HS-5 (cell line): Measurements from ENCODE around the gene ZBTB43.
"Not testable (repeated sequence)": the region's sequence is repeated elsewhere in the genome, so short reads cannot be mapped to it uniquely, and the experiment has no call there.

Experiments used
- DNase-seq: peaks from one replicate; pipeline ENCODE4 v3.0.0-alpha.2; 2012; ENCODE audit warnings: low read depth

ZBTB43 gene

GRCh38 chr9:126790561-126790960 is 14.3 kb upstream of the ZBTB43 start:
- no peak for DNase-seq

GRCh38 chr9:126791406-126792230 is 13.2 kb upstream of the ZBTB43 start:
- DNase-seq = peak; percentile 77

GRCh38 chr9:126793686-126794417 is 11.0 kb upstream of the ZBTB43 start:
- no peak for DNase-seq

DNA sequence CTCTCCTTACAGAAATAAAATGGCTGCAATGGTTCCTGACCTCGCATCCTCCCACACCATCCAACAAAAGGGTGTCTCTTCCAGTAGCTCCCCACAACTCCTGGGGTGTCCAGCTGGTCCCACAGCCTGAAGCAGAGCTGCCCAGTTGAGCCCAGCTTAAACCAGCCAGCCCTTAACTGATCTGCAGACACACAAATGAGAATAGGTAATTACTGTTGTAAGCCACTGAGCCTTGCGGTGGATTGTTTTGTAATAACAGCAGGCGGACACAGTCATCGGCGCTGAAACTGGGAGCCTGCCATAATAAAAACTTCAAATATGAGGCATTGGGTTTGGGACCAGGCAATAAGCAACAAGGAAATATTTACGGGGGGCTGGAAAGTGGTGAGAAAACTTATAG is 10.4 kb upstream of the ZBTB43 start:
- DNase-seq = no peak

DNA sequence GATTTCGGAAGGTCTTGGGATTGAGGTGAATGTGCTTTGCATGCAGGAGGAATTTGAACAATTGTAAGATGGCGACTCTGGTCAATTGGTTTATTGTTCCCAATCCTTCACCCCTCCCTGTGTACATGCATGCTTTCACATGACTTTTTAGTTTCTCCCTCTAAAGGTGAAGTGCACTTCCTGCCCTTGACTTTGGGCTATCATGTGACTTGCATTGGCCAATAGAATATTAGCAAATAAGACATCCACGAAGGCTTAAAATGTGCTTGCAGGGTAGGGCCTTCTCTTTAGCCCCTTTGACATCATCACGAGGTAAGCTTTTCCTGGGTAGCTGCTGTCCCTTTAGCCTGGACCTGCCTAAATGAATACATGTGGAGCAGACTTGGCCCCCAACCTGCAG is 8.1 kb upstream of the ZBTB43 start:
- DNase-seq = no peak

- DNase-seq = no peak
Measured at GRCh38 chr9:126797903-126798302, 6.9 kb upstream of the ZBTB43 start.

- no peak for DNase-seq
Measured at GRCh38 chr9:126799034-126799433, 5.8 kb upstream of the ZBTB43 start.

GRCh38 chr9:126802318-126803059 is 2.4 kb upstream of the ZBTB43 start:
- DNase-seq = no peak

GRCh38 chr9:126804198-126804695 is 593 bp upstream of the ZBTB43 start:
- DNase-seq = no peak

DNA sequence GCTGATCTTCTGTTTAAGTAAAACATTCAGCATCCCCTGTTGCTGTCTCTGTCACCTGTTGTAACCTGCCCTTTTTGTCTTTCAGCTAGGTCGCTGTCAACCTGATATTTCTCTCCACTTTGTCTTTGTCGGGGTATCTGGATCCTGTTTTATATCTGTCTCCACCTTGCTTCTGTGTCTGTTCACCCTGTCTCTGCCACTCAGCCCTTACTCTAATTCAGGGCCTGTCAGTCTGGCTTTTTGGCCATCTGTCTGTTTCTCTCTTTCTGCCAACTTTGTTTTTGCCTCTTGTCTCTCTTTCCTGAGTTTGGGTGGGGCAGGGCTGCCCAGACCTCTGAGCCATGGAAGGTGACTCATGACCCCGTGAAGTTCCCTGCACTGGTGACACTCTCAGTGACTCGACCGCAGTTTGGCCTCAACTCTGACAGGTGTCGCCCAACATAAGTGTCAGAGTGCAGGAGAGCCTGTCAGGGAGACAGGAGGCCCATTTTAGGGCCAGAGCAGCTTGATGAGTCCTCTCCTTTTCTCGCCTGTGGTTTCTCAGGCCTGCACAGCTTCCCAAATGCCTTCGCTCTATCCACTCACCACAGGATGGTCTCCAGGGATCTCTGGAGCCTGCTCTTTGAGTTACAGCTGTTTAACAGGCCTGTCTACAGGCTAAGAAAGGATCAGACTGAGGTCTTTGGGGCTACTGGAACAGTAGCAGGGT is 868 bp downstream of the ZBTB43 start:
- peak; percentile 49 for DNase-seq

DNA sequence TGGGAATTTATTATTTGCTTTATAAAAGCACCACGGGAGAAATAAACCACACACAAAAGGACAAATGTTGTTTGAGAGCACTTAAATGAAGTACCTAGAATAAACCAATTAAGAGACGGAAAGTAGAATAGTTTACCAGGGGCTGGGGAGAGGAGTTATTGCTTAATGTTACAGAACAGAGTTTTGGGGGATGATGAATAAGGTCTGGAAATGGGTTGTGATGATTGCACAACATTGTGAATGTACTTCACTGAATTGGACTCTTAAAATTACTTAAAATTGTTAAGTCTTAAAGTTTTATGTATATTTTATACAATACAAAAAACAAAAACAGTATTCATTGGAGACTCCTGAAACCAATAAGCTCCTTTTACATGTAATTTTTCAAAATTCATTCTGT is 1.5 kb downstream of the ZBTB43 start:
- DNase-seq = peak; percentile 9

DNA sequence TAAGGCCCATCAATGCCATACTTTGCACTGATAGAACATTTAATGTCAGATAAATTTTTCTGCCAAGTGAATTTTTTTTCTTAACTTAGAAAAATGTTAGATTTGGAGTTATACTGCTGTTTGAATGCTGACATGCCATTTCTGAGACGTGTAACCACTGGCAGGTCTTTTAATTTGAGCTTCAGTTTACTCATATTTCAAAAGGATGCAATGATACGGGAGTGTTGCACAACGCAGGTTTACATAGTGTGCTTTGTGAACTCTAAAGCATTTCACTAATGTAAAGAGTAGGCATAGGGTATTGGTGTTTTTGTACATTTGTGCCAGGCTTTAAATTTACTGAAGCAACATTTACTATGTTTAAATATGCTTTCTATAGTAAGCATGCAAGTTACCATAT is 4.2 kb downstream of the ZBTB43 start:
- DNase-seq = peak; percentile 42

- DNase-seq = not testable (repeated sequence)
Measured at GRCh38 chr9:126810221-126810620, 5.4 kb downstream of the ZBTB43 start.

DNA sequence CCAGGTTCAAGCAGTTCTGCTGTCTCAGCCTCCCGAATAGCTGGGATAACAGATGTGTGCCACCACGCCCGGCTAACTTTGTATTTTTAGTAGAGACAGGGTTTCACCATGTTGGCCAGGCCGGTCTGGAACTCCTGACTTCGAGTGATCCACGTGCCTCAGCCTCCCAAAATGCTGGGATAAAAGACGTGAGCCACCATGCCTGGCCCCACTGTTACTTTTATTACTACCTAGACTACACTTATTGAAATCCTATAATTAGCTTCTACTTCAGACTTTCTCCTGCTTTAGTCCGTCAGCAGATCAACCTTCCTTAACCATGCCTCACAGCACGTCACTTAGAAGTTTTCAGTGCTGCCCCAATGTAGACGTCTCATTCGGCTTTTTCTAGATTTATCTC is 8.2 kb downstream of the ZBTB43 start:
- no peak for DNase-seq

- no peak for DNase-seq
Measured at GRCh38 chr9:126814091-126814490, 9.3 kb downstream of the ZBTB43 start.

GRCh38 chr9:126817615-126818014 is 12.8 kb downstream of the ZBTB43 start:
- DNase-seq = not testable (repeated sequence)

DNA sequence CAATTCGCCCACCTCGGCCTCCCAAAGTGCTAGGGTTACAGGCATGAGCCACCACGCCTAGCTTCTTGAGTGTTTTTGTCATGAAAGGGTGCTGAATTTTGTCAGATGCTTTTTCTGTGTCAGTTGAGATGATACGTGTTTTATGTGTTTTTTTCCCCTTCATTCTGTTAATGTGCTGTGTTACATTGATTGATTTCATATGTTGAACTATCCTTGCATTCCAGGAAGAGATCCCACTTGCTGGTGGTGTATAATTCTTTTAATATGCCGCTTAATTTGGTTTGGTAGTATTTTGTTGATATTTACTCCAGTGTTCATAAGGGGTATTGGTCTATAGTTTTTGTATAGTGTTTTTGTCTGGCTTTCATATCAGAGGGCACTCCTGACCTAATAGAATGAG is 13.6 kb downstream of the ZBTB43 start:
- no peak for DNase-seq

DNA sequence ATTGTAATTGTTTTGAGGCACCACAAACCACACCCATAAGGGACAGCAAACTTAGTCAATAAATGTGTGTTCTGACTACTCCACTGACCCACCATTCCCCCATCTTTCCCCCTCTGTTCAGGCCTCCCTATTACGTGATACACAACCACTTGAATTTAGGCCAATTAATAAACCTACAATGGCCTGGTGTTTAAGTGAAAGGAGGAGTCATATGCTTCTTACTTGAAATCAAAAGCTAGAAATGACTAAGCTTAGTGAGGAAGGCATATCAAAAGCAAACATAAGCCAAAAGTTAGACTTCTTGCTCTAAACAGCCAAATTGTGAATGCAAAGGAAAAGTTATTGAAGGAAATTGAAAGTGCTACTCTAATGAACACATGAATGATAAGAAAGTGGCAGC is 14.6 kb downstream of the ZBTB43 start:
- DNase-seq = no peak

DNA sequence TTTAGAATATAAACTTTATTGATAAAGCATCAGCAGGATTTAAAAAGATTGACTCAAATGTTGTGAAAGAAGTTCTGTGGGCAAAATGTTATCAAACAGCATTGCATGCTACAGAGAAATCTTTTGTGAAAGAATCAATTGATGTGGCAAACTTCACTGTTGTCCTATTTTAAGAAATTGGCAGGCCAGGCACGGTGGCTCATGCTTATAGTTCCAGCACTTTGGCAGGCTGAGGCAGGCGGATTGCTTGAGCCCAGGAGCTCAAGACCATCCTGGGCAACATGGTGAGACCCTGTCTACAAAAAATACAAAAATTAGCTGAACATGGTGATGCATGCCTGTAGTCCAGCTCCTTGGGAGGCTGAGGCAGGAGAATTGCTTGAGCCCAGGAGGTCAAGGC is 17.4 kb downstream of the ZBTB43 start:
- DNase-seq = no peak

DNA sequence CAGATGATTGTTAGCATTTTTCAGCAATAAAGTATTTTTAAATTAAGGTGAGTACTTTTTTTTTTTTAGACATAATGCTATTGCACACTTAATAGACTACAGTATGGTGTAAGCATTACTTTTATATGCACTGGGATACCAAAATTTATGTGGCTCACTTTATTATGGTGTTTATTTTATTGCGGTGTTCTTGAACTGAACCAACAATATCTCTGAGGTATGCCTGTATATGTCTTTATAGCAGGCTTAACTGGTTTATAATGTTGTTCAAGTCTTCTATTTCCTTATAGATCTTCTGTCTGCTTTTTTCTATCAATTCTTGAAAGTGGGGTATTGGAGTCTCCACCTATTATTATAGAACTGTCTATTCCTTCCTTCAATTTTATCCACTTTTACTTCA is 18.0 kb downstream of the ZBTB43 start:
- DNase-seq = no peak

- DNase-seq = not testable (repeated sequence)
Measured at GRCh38 chr9:126824052-126824451, 19.2 kb downstream of the ZBTB43 start.

DNA sequence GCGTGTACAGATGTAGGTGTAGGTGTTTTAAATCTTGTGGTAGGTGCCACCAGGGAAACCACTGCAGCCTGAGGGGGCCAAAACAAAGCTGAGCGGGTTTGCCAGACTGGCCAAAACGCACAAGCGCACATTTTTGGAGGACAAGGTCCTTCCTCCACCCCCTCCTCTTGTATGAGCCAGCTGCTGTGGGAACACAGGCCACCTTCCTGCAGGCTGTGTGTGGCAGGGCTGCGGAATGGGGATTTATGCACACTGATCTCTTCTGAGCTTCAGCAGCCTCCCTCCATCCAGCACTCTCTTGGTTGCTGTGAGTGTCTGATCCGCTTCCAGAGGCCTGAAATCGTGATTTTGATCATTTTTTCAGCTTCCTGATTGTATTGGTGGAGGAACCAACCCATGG is 22.4 kb downstream of the ZBTB43 start:
- no peak for DNase-seq
